HG02938 (cell line): ENCODE data around the gene UBAP2.
A peak's percentile ranks its signal among the peaks of the same experiment; 100 is the strongest.
"Not testable (repeated sequence)": the region's sequence is repeated elsewhere in the genome, so short reads cannot be mapped to it uniquely, and the experiment has no call there.

ENCODE experiments used
- ATAC-seq: cut with Tn5 transposase; IDR thresholded peaks from one replicate; pipeline ENCODE4 v1.9.1; 2021; ENCODE audit warnings: mild to moderate bottlenecking, moderate library complexity; ENCODE audit not compliant: unreplicated experiment

UBAP2 gene

GRCh38 chr9:34049630-34050384 lies 1.1 kb upstream of the UBAP2 start:
- ATAC-seq: no peak

- peak; percentile 24 for ATAC-seq
Measured at GRCh38 chr9:34047864-34048726, 592 bp downstream of the UBAP2 start.

GRCh38 chr9:34046784-34047379 lies 1.8 kb downstream of the UBAP2 start:
- no peak for ATAC-seq

GRCh38 chr9:34045903-34046302 lies 2.8 kb downstream of the UBAP2 start:
- ATAC-seq: no peak

GRCh38 chr9:34042074-34042473 lies 6.6 kb downstream of the UBAP2 start:
- not testable (repeated sequence) for ATAC-seq

- not testable (repeated sequence) for ATAC-seq
Measured at GRCh38 chr9:34038851-34039250, 9.8 kb downstream of the UBAP2 start.

GRCh38 chr9:34037626-34038025 lies 11.1 kb downstream of the UBAP2 start:
- ATAC-seq: no peak

GRCh38 chr9:34036625-34037024 lies 12.1 kb downstream of the UBAP2 start:
- no peak for ATAC-seq

- no peak for ATAC-seq
Measured at GRCh38 chr9:34035656-34036055, 13.0 kb downstream of the UBAP2 start.

- no peak for ATAC-seq
Measured at GRCh38 chr9:34034698-34035065, 14.0 kb downstream of the UBAP2 start.

GRCh38 chr9:34032631-34033030 lies 16.1 kb downstream of the UBAP2 start:
- ATAC-seq: no peak

GRCh38 chr9:34027845-34028574 lies 20.7 kb downstream of the UBAP2 start:
- ATAC-seq: no peak

- ATAC-seq: no peak
Measured at GRCh38 chr9:34025811-34026210, 22.9 kb downstream of the UBAP2 start.

- no peak for ATAC-seq
Measured at GRCh38 chr9:34025062-34025461, 23.6 kb downstream of the UBAP2 start.

GRCh38 chr9:34024476-34024875 lies 24.2 kb downstream of the UBAP2 start:
- not testable (repeated sequence) for ATAC-seq

- ATAC-seq: no peak
Measured at GRCh38 chr9:34016149-34016548, 32.5 kb downstream of the UBAP2 start.

- no peak for ATAC-seq
Measured at GRCh38 chr9:34010979-34011378, 37.7 kb downstream of the UBAP2 start.

GRCh38 chr9:34001951-34002350 lies 46.7 kb downstream of the UBAP2 start:
- no peak for ATAC-seq

GRCh38 chr9:34001298-34001697 lies 47.4 kb downstream of the UBAP2 start:
- ATAC-seq: no peak

GRCh38 chr9:33995449-33995848 lies 53.2 kb downstream of the UBAP2 start:
- no peak for ATAC-seq

- ATAC-seq: no peak
Measured at GRCh38 chr9:33993104-33993503, 55.6 kb downstream of the UBAP2 start.
